ENCODE data around the gene BHMT2.

DNA sequence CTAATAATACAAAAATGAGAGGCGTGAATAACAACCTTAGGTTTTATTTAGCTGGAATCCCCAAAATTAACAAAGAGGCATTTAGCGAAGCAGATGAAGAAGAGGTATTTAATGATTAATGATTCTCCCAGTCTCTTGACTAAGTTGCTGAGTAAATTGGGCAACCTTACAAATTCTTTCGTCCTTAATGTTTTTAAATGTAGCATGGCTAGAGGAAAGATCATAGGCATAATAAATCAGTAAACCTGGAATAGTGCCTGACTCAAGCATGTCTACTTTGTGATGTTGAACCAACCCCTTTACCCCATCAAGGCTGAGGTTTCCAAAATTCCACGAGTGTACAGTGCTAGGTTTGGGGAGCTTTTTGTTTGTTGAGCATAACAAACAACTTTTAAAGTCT is 49.9 kb downstream of the BHMT2 start:
- TF ChIP-seq, protein P1, sequence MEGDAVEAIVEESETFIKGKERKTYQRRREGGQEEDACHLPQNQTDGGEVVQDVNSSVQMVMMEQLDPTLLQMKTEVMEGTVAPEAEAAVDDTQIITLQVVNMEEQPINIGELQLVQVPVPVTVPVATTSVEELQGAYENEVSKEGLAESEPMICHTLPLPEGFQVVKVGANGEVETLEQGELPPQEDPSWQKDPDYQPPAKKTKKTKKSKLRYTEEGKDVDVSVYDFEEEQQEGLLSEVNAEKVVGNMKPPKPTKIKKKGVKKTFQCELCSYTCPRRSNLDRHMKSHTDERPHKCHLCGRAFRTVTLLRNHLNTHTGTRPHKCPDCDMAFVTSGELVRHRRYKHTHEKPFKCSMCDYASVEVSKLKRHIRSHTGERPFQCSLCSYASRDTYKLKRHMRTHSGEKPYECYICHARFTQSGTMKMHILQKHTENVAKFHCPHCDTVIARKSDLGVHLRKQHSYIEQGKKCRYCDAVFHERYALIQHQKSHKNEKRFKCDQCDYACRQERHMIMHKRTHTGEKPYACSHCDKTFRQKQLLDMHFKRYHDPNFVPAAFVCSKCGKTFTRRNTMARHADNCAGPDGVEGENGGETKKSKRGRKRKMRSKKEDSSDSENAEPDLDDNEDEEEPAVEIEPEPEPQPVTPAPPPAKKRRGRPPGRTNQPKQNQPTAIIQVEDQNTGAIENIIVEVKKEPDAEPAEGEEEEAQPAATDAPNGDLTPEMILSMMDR (IDR thresholded peaks at IDR 0.05) = no peak
- TF ChIP-seq POLR2A (IDR thresholded peaks at IDR 0.05) = no peak

Data from uterus (tissue), 2 donors.